NCI-H345 treated with DMSO at 0.1 percent for 48 hours (cell line): Measurements from ENCODE around the gene TTC21A.
"Not testable (repeated sequence)": the region's sequence is repeated elsewhere in the genome, so short reads cannot be mapped to it uniquely, and the experiment has no call there.

Experiments used
- DNase-seq: peaks from one replicate; lab custom pipeline; 2025; ENCODE audit not compliant: unreplicated experiment; lab: John Stamatoyannopoulos, UW

Gene TTC21A

GRCh38 chr3:39149498-39150147 lies 42.1 kb downstream of the TTC21A start:
- no peak for DNase-seq

DNA sequence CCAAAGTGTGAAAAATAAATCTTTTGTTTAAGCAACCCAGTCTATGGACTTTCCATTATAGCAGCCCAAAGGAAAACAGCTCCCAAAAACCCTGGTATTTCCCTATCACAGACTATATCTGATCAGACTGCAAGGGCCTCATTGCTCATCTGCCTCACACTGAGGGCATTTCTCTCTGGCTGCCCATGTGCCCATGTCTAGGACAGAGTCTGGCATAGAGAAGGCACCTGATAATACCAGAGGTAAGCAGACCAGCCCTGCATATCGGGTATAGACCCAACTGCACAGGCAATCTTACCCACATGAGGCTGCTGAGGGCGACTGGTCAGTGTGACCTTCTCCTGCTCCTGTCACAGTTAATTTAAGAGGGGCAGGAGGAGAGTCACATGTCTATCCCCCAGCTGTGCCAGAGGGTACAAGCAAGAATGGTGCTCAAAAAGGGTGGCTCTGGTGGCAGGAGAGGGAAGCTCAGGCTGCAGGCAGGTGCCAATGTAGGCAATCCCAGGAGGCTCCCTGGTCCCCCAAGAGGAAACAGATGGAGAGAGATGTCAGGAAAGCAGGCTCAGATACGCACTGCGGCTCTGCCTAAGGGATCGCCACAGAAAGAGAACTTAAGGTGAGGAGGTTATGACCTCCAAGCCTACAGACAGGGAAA lies 42.8 kb downstream of the TTC21A start:
- DNase-seq, result no peak

DNA sequence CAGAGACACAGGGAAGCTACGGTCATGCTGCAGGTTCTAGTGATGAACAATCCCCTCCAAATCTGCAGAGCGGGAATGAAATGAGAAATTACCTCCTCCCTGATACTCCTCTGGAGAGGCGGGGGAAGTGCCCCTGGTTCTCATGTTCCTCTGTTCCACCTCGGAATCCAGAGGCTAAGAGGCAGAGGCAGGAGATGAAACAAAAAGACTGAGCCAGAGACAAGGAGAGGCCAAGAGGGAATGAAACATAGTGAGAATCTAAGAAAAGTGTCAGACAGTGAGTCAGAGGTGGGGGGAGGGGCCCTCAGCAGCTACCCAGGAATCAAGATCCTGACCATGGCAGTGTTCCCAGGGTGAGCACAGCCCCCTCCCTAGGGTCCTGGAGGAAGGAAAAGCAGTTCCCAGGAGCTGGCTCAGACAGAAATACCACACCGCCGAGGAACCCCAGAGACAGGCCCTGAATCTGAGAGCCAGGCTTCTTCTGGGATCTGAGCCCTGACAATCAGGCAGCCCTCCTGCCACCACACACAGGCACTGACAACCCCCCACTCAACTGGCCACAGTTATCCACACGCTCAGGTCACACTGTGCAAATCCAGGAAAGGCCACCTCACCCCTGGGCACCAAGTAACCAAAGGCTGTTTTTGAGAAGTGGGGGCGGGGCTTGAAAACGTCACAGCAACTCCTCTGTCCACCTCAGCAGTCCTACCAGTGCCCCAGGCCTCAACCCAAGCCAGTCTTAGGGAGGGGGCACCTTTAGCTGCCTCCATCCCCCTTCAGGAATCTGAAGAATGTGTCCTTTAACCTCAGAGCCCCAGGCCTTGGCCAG lies 43.5 kb downstream of the TTC21A start:
- no peak for DNase-seq

DNA sequence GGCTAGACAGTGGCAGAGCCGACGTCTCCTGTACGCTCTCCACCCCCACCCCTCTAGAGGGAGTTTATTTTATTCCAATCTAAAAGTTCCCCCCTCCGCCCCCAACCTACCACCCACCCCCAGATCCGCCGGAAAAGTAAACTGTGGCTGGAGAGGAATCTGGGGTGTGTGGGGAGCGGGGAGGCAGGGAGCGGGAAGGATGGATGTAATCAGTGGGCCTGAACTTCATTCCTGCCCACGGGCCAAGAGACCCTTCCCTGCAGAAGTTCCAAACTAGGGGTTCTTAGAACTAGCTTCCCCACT lies 46.4 kb downstream of the TTC21A start:
- no peak for DNase-seq

GRCh38 chr3:39154280-39155021 lies 47.0 kb downstream of the TTC21A start:
- DNase-seq, result no peak

GRCh38 chr3:39156421-39156820 lies 48.9 kb downstream of the TTC21A start:
- no peak for DNase-seq

GRCh38 chr3:39157359-39157758 lies 49.9 kb downstream of the TTC21A start:
- no peak for DNase-seq

DNA sequence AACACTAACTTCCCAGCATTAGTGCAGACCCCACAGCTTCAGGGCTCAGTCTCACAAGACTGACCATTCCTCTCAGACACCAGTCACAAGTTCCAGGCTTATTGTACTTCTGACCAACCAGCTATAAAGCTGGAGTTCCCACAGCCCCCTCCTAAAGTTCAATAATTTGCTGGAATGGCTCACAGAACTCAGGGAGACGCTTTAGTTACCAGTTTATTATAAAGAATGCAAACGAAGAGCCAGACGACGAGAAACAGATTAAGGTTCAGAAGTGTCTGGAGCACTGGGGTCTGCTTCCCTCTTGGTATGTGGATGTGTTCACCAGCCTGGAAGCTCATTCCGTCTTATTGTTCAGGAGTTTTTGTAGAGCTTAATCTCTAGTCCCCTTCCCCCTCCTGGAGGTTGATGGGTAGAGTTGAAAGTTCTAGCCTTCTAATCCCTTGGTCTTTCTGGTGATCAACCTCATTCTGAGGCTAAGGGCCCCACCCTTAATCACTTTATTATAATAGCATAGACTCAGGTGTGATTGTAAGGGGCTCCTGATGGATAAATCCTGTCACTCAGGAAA lies 50.8 kb downstream of the TTC21A start:
- DNase-seq, result no peak

- no peak for DNase-seq
These were observed 56.9 kb downstream of the TTC21A start for GRCh38 chr3:39164414-39164813.

DNA sequence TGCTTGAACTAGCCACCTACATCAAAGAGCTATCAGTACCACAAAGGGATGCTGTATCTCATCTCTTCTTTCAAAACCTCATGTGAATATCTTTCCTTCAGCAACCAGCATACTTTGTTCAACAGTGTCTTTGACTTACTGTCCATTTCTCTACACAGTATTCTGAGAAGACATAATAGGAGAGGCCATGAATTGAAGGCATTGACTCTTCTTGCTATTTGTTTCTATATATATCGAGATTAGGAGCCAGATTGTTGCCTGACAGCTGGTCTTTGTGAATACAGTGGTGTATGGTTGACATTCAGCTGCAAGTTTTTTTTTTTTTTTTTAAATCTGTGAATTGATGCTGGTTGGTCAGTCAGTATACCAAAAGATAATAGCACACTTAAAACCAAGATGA lies 58.0 kb downstream of the TTC21A start:
- no peak for DNase-seq

GRCh38 chr3:39166134-39166710 lies 58.7 kb downstream of the TTC21A start:
- DNase-seq, result no peak

DNA sequence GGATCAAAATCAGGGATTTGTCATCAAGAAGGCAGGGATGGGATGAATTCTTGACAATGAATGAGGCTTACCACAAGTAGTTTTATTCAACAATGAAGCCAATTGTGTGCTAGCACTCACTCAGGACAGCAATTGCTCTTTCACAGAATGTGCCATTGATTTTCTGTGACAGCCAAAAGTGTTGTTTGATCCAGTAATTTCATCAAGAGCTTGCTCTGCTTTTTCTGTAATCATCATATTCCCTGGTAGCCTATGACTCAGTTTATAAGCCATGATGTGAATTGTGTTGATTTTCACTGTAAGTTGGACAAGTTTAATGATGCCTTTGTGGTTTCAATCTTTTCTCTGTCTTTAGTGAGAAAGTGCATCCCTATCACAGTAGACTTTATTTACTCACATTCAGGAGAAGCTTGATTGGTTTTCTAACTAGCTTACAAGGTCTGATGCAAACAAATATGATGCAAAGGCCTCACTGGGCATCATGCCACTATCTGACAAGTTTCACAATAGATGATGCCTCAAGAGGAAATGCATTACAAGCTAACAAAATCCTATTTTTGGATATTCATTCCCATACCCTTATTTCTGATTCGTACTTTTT lies 59.6 kb downstream of the TTC21A start:
- no peak for DNase-seq

DNA sequence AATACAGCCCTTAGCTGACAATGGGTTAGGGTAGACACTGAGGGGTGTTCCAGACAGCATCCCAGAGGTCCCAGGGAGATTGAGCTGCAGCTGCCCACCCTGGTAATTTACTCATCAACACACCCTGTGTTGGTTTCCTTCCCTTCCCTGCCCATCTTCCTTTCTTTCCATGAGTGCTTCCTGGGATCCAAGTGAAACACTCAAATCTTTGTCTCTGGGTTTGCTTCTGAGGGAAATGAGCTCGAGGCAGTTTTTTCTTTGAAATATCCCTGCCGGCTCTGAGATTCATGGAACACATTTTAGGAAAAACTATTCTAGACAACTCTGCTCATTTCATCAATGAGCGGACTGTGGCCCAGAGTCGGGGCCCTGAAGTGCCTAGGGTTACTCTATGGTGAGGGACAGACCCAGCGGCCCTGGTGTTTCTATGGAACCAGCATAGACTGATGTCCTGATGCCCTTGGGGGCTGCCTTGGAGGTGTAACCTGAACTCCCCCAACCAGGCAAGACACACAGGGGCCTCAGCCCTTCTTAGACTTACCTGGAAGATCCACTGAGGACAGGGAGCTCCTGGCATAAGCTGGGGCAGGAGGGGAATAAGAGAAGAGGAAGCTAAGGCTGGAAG lies 60.8 kb downstream of the TTC21A start:
- no peak for DNase-seq

DNA sequence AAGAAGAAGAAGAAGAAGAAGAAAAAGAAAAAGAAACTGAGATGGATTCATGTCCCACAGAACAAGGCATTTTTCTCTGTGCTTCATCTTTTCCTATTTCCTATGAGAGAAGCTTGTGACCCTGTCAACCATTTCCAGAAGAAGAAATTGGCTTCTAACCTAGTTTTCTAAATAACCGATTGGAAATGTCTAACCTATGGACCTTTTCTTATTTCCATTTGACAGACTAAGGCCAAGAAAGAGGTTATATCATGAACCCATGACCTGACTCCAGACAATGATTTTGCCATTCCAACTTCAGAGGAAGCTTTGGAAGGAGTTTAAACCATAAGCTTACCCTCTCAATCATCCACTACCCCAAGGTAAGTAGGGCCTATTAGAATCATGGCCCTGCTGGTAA lies 62.2 kb downstream of the TTC21A start:
- DNase-seq, result no peak

- DNase-seq, result no peak
These were observed 63.0 kb downstream of the TTC21A start for GRCh38 chr3:39170461-39170860.

GRCh38 chr3:39170877-39171276 lies 63.4 kb downstream of the TTC21A start:
- not testable (repeated sequence) for DNase-seq

- no peak for DNase-seq
These were observed 64.4 kb downstream of the TTC21A start for GRCh38 chr3:39171860-39172259.

DNA sequence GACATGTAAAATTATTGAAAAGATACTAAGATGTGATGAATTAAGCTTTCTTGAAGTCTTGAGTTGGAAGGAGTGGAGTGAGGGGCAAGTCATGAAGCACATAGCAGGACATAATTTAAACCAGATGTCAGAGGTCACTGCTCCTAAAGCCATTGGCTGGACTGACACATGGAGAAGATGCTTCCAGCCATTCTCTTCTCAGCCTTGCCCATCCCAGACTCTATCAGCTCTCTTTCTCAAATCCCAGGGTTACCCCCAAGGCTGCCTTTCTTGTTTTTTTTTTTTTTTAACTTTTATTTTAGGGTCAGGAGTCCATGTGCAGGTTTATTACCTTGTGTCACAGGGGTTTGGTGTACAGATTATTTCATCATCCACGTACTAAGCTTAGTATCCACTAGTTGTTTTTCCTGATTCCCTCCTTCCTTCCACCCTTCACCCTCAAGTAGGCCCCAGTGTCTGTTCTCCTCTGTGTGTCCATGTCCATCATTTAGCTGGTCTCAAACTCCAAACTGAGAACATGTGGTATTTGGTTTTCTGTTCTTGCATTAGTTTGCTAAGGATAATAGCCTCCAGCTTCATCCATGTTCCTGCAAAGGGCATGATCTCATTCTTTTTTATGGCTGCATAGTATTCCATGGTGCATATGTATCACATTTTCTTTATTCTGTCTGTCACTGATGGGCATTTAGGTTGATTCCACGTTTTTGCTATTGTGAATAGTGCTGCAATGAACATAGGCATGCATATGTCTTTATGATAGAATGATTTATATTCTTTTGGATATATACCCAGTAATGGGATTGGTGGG lies 66.0 kb downstream of the TTC21A start:
- DNase-seq, result no peak

GRCh38 chr3:39176025-39176714 lies 68.7 kb downstream of the TTC21A start:
- DNase-seq, result no peak
